CD14-positive monocyte (primary cell): ENCODE results near the gene CTCFL. TPM values are rescaled to one million over a fixed set of nuclear protein-coding genes. Genes with fewer than 3 reads are reported as not detected.
"Not testable (repeated sequence)": the region's sequence is repeated elsewhere in the genome, so short reads cannot be mapped to it uniquely, and the experiment has no call there.

ENCODE experiments used
- DNase-seq, 3 donors: peaks; one replicate each; pipeline ENCODE4 v3.0.0-alpha.2; 2011 to 2022
- H2AFZ ChIP-seq: 2 replicates; pipeline ENCODE4 v1.6.0; 2012; ENCODE audit warnings: mild to moderate bottlenecking, low read depth, low read length, inconsistent platforms; ENCODE audit not compliant: insufficient read depth, poor library complexity, severe bottlenecking
- H3K27ac ChIP-seq, 2 donors: 1 replicate in 1 of 2; 2 replicates in 1 of 2; pipeline ENCODE4 v1.5.1; 2012 to 2013; ENCODE audit warnings: low read length in 2 of 2, control low read depth in 1 of 2, inconsistent platforms in 1 of 2, low read depth in 1 of 2, mild to moderate bottlenecking in 1 of 2
- H3K27me3 ChIP-seq, 2 donors: one replicate each; pipeline versions ENCODE4 v1.6.0 to v1.6.1; 2011 to 2013; ENCODE audit warnings: low read length in 2 of 2; ENCODE audit not compliant: control insufficient read depth in 2 of 2, insufficient read depth in 2 of 2
- H3K36me3 ChIP-seq, 2 donors: replicated peaks in 1 of 2; 1 replicate in 1 of 2; 2 replicates in 1 of 2; pipeline versions ENCODE4 v1.5.1 to v1.6.1; 2012 to 2013; ENCODE audit warnings: low read length in 2 of 2, control low read depth in 1 of 2, inconsistent platforms in 1 of 2, mild to moderate bottlenecking in 1 of 2; ENCODE audit not compliant: insufficient read depth in 2 of 2, control insufficient read depth in 1 of 2
- H3K4me1 ChIP-seq, 2 donors: 1 replicate in 1 of 2; 2 replicates in 1 of 2; pipeline versions ENCODE4 v1.5.1 to v1.6.1; 2012 to 2013; ENCODE audit warnings: low read length in 2 of 2, control low read depth in 1 of 2, inconsistent platforms in 1 of 2, mild to moderate bottlenecking in 1 of 2, moderate library complexity in 1 of 2; ENCODE audit not compliant: insufficient read depth in 2 of 2, control insufficient read depth in 1 of 2
- H3K4me2 ChIP-seq: replicated peaks from 2 replicates; pipeline ENCODE3; 2012; ENCODE audit warnings: low read length, moderate library complexity, mild to moderate bottlenecking; ENCODE audit not compliant: poor library complexity, severe bottlenecking; ENCODE audit errors: extremely low read depth
- H3K4me3 ChIP-seq, 3 experiments: fragments of 200-600 bp in 1 of 3; sonication (generic) in 1 of 3; replicated peaks in 1 of 3; 1 replicate in 2 of 3; 2 replicates in 1 of 3; pipeline ENCODE4 v1.5.1; 2011 to 2013; ENCODE audit warnings: low read length in 3 of 3, mild to moderate bottlenecking in 3 of 3, control low read depth in 2 of 3, low read depth in 2 of 3, inconsistent platforms in 1 of 3, moderate library complexity in 1 of 3
- H3K79me2 ChIP-seq: 2 replicates; pipeline ENCODE4 v1.6.0; 2012; ENCODE audit warnings: mild to moderate bottlenecking, control low read depth, inconsistent platforms, low read length, moderate library complexity; ENCODE audit not compliant: insufficient read depth
- H3K9ac ChIP-seq: 2 replicates; pipeline ENCODE4 v1.6.0; 2017; ENCODE audit warnings: low read length, mild to moderate bottlenecking; ENCODE audit not compliant: insufficient read depth, poor library complexity, severe bottlenecking
- H3K9me3 ChIP-seq, 2 donors: replicated peaks in 1 of 2; 1 replicate in 1 of 2; 2 replicates in 1 of 2; pipeline versions ENCODE4 v1.5.1 to v1.6.1; 2012 to 2013; ENCODE audit warnings: low read length in 2 of 2, control low read depth in 1 of 2; ENCODE audit not compliant: control insufficient read depth in 1 of 2, insufficient read depth in 1 of 2
- H4K20me1 ChIP-seq: 2 replicates; pipeline ENCODE4 v1.6.0; 2012; ENCODE audit warnings: mild to moderate bottlenecking, low read length, control low read depth, moderate library complexity; ENCODE audit not compliant: insufficient read depth
- H3K27ac Mint-ChIP-seq, 7 donors: one replicate each; pipeline ENCODE4 v1.8.0; 2020; ENCODE audit warnings: mild to moderate bottlenecking in 7 of 7, mixed read lengths in 7 of 7, moderate library complexity in 6 of 7, inconsistent platforms in 2 of 7
- H3K27me3 Mint-ChIP-seq, 3 donors: one replicate each; pipeline ENCODE4 v1.8.0; 2021 to 2022; ENCODE audit warnings: low read depth in 3 of 3, mild to moderate bottlenecking in 3 of 3, mixed read lengths in 3 of 3, moderate library complexity in 3 of 3, inconsistent platforms in 1 of 3
- H3K36me3 Mint-ChIP-seq, 2 donors: one replicate each; pipeline ENCODE4 v1.8.0; 2020; ENCODE audit warnings: mixed read lengths in 2 of 2, inconsistent platforms in 1 of 2, mild to moderate bottlenecking in 1 of 2
- H3K4me1 Mint-ChIP-seq: one replicate; pipeline ENCODE4 v1.8.0; 2020; ENCODE audit warnings: mild to moderate bottlenecking, mixed read lengths
- H3K4me3 Mint-ChIP-seq, 2 donors: one replicate each; pipeline ENCODE4 v1.8.0; 2020; ENCODE audit warnings: mild to moderate bottlenecking in 2 of 2, mixed read lengths in 2 of 2, moderate library complexity in 1 of 2
- H3K9me3 Mint-ChIP-seq, 7 donors: one replicate each; pipeline ENCODE4 v1.8.0; 2020 to 2022; ENCODE audit warnings: mixed read lengths in 7 of 7, mild to moderate bottlenecking in 6 of 7, moderate library complexity in 6 of 7, inconsistent platforms in 2 of 7
- WGBS: methylation state at CpG from one replicate; pipeline ENCODE4 v1.1.5; 2013; ENCODE audit warnings: missing lambda C conversion rate; ENCODE audit not compliant: insufficient coverage; 5-methylcytosine and 5-hydroxymethylcytosine counted together
- intact Hi-C, 2 donors: fragments of 100-400 bp; cut with micrococcal nuclease; formaldehyde crosslinking; loops; one replicate each; pipeline versions ENCODE4 v1.15.0 to v1.15.1; 2023
- polyA plus RNA-seq, 3 donors: library from polyadenylated mRNA; depleted of rRNA in 1 of 3; unstranded in 2 of 3; stranded (reverse) in 1 of 3; fragments of 300-500 nt in 2 of 3; fragments of >200 nt in 1 of 3; fragmentation: Illumina TruSeq in 2 of 3; gene quantifications; 1 replicate in 2 of 3; 2 replicates in 1 of 3; pipeline ENCODE4 v1.2.3, GENCODE V29; 2012 to 2021
- TF ChIP-seq, protein P1 (sequence below): fragments of 200-600 bp; IDR thresholded peaks from one replicate; pipeline ENCODE4 v1.8.0; 2022; ENCODE audit warnings: antibody characterized with exemption, mild to moderate bottlenecking

The CTCFL gene
- polyA plus RNA-seq, 3 donors: not detected

DNA sequence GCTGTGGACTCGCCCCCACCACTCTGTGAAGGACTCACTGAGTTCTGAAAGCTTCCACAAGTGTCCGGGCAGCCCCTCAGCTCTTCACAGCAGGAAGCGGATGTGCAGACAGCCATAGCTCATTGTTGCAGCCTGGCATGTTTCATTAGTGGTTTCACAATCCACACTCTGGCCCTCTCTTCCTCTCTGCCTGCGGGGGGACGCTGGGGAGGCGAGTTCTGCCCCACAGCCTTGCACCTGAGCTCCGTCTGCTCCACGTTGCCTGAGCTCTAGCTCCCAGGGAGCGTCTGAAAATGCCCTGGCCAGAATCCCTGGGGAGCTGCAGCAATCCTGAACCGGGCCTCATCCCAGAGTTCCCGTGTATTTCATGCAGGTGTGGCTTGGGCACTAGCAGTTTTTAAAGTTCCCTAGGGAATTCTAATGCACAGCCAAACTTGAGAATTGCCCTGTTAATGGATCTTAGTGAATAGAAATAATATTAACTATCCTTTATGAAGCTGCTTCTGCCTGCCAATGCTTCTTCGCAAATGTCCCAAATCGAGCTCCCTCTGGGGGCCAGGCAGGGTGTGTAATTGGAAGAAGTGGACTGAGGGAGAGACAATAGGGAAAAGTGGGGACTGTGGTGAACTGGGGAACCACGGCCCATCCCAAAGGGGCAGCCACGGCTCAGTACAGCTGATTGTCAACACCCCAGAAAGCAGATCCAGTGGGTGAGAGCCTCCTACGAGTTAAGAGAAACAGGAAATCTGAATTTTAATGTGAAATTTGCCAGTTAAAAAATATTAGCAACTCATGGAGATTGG, 51.5 kb downstream of the CTCFL start:
- Histone ChIP-seq H3K36me3 (no peaks in the 10 kb centered on the region), H2AFZ (peak overlapping the region; percentile 73), H3K9ac (no peak overlapping the region), H4K20me1 (no peaks in the 10 kb centered on the region), H3K4me3 (peak overlapping the region in 1 of 3 experiments; percentile 66), H3K27ac (peak overlapping the region; percentile 58 to 77), H3K79me2 (no peaks in the 10 kb centered on the region), H3K9me3 (no peaks in the 10 kb centered on the region), H3K4me1 (peaks cover 69 to 72% of the 10 kb centered on the region in 2 donors), H3K4me2 (peak overlapping the region; percentile 69), H3K27me3 (no peaks in the 10 kb centered on the region)
- intact Hi-C loops: loop anchor here in 1 of 2 donors (5.0 to 10.0 kb wide), 2 partner anchors 36 to 79 kb away; partner anchors contain the start of gene RBM38
- Mint-ChIP-seq H3K4me3 (peak overlapping the region; percentile 50 to 78), H3K27me3 (peaks cover 7 to 20% (median 12%) of the 10 kb centered on the region in 3 donors), H3K27ac (peak overlapping the region; percentile 83 to 93 (median 91)), H3K4me1 (peaks cover 63% of the 10 kb centered on the region), H3K9me3 (peaks cover 0 to 8% (median 2%) of the 10 kb centered on the region in 7 donors), H3K36me3 (peaks cover 0 to 4% of the 10 kb centered on the region in 2 donors)
- WGBS: 0% methylated on average over 12 of the region's 16 CpGs
- peak; percentile 71 to 85 (median 85) for DNase-seq
- TF ChIP-seq, protein P1, sequence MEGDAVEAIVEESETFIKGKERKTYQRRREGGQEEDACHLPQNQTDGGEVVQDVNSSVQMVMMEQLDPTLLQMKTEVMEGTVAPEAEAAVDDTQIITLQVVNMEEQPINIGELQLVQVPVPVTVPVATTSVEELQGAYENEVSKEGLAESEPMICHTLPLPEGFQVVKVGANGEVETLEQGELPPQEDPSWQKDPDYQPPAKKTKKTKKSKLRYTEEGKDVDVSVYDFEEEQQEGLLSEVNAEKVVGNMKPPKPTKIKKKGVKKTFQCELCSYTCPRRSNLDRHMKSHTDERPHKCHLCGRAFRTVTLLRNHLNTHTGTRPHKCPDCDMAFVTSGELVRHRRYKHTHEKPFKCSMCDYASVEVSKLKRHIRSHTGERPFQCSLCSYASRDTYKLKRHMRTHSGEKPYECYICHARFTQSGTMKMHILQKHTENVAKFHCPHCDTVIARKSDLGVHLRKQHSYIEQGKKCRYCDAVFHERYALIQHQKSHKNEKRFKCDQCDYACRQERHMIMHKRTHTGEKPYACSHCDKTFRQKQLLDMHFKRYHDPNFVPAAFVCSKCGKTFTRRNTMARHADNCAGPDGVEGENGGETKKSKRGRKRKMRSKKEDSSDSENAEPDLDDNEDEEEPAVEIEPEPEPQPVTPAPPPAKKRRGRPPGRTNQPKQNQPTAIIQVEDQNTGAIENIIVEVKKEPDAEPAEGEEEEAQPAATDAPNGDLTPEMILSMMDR: peak; percentile 39

DNA sequence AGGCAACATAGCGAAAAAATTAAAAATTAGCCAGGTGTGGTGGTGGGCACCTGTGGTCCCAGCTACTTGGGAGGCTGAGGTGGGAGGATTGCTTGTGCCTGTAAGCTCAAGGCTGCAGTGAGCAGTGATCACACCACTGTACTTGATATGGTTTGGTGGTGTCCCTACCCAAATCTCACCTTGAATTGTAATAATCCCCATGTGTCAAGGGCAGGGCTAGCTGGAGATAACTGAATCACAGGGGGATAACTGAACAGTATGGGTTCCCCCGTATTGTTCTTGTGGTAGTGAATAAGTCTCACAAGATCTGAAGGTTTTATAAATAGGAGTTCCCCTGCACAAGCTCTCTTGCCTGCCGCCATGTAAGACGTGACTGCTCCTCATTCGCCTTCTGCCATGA, 52.5 kb downstream of the CTCFL start:
- not testable (repeated sequence) for H3K79me2 ChIP-seq, H2AFZ ChIP-seq, H3K4me3 ChIP-seq, H3K4me2 ChIP-seq, H3K36me3 Mint-ChIP-seq, H3K9me3 ChIP-seq, DNase-seq, H3K27me3 ChIP-seq, H3K4me3 Mint-ChIP-seq, H3K9ac ChIP-seq, H4K20me1 ChIP-seq, H3K9me3 Mint-ChIP-seq, H3K36me3 ChIP-seq
- peak overlapping the region in 4 of 7 donors; percentile 83 to 92 (median 92) for H3K27ac Mint-ChIP-seq
- intact Hi-C loops: loop anchor here in 1 of 2 donors (5.0 to 10.0 kb wide), 2 partner anchors 35 to 78 kb away; partner anchors contain the start of gene RBM38
- H3K4me1 ChIP-seq: peaks cover 61 to 63% of the 10 kb centered on the region in 2 donors
- H3K27ac ChIP-seq: peak overlapping the region in 1 of 2 donors; percentile 77
- 94% methylated on average over 3 of the region's 5 CpGs for WGBS
- H3K4me1 Mint-ChIP-seq: peaks cover 54% of the 10 kb centered on the region
- H3K27me3 Mint-ChIP-seq: peaks cover 4 to 19% (median 14%) of the 10 kb centered on the region in 3 donors
